Stimulated activated CD8-positive, alpha-beta memory T cell treated with anti-CD3 and anti-CD28 coated beads, Interleukin-12 subunit alpha, Interleukin-12 subunit beta, amount 100 ng/mL, for 24 hours (primary cell): ENCODE data around the gene MMP12.

Source experiments
- DNase-seq: peaks from one replicate; pipeline ENCODE4 v3.0.0-alpha.2; 2020; ENCODE audit errors: extremely low read depth

MMP12 gene

GRCh38 chr11:102850973-102851745 lies 23.6 kb downstream of the MMP12 start:
- no peak for DNase-seq

DNA sequence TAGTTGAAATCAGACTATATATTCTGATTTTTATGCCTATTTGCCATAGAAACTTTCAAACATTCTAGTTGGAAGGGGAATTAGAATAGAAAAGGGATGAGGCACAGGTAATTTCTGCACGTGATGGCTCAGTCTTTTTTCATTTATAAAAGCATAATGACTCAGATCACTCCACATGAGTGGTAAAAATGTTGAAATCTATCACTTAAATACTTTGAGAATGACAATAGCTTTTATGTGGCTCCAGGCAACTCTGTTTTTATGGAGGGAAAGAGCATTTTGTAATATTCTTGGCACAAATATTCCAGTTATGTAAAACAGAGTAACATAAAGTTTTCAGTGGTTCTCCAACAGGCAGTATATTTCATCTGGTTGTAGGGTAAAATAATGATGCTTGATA lies 25.5 kb downstream of the MMP12 start:
- no peak for DNase-seq

GRCh38 chr11:102846292-102846691 lies 28.5 kb downstream of the MMP12 start:
- DNase-seq: no peak

GRCh38 chr11:102843489-102843888 lies 31.3 kb downstream of the MMP12 start, which contains the start of gene MMP3:
MMP3 (minus strand) TSS chr11:102843609; CDS start chr11:102843546, 63 bp downstream.
- no peak for DNase-seq

GRCh38 chr11:102842930-102843329 lies 31.9 kb downstream of the MMP12 start:
- DNase-seq: no peak

- DNase-seq: no peak
Observed at GRCh38 chr11:102840018-102840417, 34.8 kb downstream of the MMP12 start.

DNA sequence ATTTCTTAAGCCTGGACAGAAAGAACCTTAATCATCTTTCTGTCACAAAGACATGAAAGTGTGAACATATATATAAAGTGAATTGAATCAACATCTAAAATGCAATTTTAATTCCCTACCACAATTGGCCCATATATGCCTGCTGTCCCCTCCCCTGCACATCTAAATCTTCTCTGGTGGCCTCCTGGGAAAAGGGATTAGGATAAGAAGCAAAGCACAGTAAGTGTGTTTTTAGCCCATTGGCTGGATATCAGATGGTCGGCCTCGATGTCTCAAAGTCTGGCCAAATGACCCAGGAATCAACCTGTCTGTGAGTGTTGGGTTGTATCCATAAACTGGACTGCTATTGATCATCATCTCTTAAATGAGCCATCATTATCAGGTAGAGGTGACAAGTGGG lies 37.1 kb downstream of the MMP12 start:
- DNase-seq: no peak

GRCh38 chr11:102837156-102837555 lies 37.6 kb downstream of the MMP12 start:
- no peak for DNase-seq

DNA sequence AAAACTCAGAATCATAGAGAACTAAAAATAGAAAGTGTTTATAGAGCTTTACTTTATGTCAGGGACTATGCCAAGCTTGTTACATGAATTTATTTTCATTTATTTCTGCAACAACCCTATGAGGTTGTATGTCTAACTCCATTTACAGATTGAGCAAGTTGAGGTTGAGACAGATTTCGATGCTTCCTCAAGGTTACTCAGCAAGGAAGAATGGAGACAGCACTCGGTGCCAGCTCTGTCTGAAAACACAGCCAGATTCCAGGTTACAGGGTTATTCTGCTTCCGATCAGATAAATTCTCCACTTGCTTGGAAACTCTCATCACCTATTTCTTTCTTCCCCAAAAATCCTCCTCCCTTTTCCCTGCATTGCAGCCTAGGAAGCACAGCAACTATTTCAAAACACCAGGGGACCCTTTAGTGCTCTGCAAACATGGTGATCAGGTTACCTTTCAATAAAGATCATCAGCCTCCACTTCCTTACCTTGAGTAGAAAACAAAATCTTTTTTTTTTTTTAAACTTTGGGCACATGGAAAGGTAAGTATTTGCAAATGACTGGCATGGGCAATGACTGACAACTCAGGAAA lies 38.4 kb downstream of the MMP12 start:
- no peak for DNase-seq

DNA sequence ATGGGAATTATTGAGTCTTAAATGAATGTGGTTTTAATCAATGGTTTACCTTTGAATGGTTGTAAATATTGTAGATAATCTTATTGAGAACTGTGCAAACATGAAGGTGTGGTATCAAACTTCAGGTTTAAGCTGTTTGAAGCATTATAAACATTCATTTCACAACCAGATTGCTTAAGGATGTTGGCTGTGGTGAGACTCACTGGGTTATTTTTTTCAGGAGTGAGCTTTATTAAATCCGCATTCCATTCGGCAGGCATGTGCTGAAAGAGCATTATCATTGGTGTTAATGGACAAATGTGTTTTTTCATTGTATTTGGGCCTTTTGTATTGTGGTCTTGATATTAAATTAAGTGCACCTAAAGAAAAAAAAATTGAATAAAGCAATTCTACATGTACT lies 41.1 kb downstream of the MMP12 start:
- DNase-seq: no peak

GRCh38 chr11:102832612-102833011 lies 42.2 kb downstream of the MMP12 start:
- DNase-seq: no peak

- no peak for DNase-seq
Observed at GRCh38 chr11:102831489-102832440, 43.0 kb downstream of the MMP12 start.

GRCh38 chr11:102831128-102831488 lies 43.7 kb downstream of the MMP12 start:
- no peak for DNase-seq

GRCh38 chr11:102830001-102830727 lies 44.6 kb downstream of the MMP12 start:
- DNase-seq: no peak

DNA sequence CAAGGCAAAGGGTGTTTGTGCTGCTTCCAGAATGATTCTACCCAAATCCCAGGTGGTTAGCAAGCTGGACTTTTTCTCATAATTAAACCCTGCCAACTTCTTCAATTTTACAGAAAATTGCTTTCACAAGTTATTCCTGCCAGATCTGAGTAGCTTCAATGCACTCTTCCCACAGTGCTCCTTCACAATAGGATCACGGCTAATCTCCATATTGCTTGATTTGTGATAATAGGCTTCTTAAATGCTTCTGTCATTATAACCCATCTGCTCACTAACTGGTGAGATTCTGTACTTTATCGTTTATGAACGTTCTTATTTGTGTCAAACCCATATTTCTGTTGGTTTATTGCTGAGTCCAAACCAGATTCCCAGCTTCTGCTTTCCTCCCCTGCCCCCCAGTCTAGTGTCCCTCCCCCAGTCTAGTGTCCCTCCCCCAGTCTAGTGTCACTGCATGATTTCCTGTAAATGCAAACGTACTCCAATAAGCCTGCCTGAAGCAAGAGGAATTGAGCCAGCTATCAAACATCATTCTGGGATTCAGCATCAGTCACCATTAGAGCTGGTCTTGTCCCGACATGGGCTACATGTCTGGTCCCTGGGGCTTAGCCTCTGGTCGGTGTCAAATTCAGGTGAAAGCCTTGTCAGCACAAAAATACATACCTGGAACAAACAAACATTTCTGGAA lies 45.3 kb downstream of the MMP12 start:
- no peak for DNase-seq

DNA sequence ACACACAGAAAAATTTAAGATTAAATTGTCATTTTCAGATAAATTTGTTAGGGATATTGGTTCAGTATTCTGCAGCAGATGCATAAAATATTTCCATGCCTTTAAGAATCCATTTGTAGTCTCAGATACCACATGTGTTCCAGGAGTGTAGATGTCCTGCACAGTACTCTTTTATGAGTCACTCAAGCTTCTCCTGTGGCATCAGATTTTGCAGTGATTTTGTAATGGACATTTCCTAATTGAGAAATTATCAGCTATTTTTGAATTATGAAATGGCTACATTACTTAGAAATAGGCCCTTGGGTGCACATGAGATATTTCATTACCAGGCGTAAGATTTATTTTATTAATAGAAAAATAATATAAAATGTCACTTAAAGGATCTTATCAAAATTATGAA lies 50.2 kb downstream of the MMP12 start:
- no peak for DNase-seq

- no peak for DNase-seq
Observed at GRCh38 chr11:102819491-102819890, 55.3 kb downstream of the MMP12 start.

- DNase-seq: no peak
Observed at GRCh38 chr11:102813484-102813883, 61.3 kb downstream of the MMP12 start.
